ENCODE data around the gene SAMD15.

The SAMD15 gene

DNA sequence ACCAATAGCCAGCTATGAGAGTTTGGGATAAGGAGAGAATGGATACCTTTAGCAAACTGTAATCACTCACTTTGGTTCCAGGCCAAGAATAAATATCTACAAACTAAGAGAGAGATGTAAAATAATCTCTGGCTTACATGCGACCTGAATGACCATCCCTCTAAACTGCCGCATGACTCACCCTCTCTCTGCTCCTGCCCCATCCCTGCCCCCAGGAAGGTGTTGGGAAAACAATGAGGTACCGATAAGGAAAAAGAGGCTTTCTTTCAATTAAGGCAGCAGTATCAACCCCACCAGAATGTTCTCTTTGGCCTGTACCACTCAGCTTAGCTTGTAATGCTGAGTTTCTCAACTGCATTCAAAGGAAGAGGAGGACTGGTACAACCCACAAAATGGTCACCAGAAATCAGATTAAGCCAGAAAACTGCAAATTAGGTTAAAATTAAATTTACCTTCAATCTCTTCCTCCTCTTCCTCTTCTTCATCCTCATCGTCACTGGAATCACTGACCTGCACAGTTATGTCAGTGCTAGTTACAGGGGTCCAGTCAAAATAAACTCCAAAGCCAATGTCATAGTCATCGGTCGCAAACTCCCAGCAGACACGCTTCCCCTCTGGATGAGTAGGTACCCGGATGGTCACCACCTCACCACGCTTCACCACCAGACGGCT lies 34.3 kb upstream of the SAMD15 start:
- TF ChIP-seq, protein P1, sequence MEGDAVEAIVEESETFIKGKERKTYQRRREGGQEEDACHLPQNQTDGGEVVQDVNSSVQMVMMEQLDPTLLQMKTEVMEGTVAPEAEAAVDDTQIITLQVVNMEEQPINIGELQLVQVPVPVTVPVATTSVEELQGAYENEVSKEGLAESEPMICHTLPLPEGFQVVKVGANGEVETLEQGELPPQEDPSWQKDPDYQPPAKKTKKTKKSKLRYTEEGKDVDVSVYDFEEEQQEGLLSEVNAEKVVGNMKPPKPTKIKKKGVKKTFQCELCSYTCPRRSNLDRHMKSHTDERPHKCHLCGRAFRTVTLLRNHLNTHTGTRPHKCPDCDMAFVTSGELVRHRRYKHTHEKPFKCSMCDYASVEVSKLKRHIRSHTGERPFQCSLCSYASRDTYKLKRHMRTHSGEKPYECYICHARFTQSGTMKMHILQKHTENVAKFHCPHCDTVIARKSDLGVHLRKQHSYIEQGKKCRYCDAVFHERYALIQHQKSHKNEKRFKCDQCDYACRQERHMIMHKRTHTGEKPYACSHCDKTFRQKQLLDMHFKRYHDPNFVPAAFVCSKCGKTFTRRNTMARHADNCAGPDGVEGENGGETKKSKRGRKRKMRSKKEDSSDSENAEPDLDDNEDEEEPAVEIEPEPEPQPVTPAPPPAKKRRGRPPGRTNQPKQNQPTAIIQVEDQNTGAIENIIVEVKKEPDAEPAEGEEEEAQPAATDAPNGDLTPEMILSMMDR (IDR thresholded peaks at IDR 0.05; ENCODE audit: extremely low read depth, missing control alignments) = no peak
- no peak for DNase-seq (ENCODE audit: low spot score)

DNA sequence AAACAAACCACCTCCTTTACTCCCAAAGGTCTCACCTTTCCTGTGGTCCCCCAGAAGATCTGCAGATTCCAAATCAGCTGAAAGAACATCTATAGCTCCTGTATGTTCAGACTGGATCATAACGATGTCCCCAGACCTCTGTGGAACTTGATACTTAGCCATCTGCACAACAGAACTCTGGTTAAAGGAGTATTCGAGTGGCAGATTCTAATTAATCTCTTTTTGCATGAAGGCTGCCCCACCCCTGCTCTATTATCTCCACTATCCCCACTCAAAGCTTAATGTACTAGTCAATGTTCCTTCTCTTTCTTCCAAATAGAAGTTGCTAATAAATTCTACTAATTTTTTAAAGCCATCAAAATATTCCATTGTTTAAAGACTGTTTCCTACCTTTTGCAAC lies 33.5 kb upstream of the SAMD15 start:
- TF ChIP-seq, protein P1 (IDR thresholded peaks at IDR 0.05; ENCODE audit: extremely low read depth, missing control alignments) = no peak
- DNase-seq (ENCODE audit: low spot score) = no peak

DNA sequence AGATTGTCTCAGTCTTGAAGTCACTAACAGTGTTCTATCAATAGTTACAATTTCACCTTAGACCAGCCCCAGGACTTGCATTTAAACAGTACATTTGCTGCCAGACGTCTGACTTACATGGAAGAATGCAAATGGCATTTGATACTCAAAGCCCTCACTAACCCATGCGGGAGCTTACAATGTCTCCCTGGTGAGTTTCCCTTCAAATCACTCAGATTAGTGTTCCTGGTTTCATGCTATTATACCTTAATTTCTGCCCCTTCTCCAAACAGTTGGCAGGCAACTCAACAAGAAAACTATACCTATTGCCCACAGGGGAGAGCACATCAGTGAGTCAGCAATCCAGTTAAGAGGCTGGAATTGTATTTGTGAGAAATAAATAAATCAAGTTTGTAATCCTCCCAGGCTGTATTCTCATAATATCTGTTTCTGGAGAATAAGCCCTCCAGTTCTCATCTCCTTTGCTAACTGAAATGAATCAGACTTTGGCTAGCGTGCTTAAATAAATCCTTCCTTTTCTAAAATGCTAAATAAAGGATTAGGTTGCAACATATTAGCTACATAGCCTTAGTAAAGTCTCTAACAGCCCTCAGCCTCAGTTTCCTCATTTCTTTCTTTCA lies 32.7 kb upstream of the SAMD15 start:
- DNase-seq (ENCODE audit: low spot score) = no peak
- TF ChIP-seq, protein P1 (IDR thresholded peaks at IDR 0.05; ENCODE audit: extremely low read depth, missing control alignments) = no peak

DNA sequence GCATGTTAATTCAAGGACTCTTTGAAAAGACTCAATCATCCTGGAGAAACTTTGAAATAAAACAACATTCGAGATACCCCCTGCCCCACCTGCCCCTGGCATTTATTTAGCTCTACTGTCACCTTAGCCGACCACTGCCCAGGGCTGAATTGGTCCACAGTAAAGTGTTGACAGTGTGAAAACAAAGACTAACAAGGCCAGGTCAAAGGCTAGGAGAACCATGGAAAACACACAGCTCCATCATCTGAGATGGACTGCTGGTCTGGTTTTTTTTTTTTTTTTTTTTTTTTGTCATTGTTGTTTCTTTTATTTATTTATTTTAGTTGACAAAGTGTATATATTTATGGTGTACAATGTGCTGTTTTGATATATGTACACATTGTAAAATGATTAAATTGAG lies 30.7 kb upstream of the SAMD15 start:
- TF ChIP-seq, protein P1 (IDR thresholded peaks at IDR 0.05; ENCODE audit: extremely low read depth, missing control alignments) = no peak
- DNase-seq (ENCODE audit: low spot score) = no peak

DNA sequence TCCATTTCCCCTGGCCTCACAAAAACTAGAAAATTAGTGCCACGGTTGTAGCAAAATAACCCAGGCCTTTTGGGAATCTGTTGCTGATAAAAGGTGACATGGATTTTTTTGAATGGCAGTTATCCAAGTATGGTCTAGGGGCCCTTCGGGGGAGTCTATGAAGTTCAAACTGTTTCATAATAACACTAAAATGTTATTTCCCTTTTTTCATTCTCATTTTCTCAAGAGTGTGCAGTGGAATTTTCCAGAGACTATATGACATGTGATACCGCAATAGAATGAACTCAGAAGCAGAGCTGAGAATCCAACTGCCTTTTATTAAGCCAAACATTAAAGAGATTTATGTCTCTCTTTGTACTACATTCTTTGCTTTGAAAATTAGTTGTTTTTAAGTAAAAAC lies 29.4 kb upstream of the SAMD15 start:
- TF ChIP-seq, protein P1 (IDR thresholded peaks at IDR 0.05; ENCODE audit: extremely low read depth, missing control alignments) = no peak
- DNase-seq (ENCODE audit: low spot score) = no peak

DNA sequence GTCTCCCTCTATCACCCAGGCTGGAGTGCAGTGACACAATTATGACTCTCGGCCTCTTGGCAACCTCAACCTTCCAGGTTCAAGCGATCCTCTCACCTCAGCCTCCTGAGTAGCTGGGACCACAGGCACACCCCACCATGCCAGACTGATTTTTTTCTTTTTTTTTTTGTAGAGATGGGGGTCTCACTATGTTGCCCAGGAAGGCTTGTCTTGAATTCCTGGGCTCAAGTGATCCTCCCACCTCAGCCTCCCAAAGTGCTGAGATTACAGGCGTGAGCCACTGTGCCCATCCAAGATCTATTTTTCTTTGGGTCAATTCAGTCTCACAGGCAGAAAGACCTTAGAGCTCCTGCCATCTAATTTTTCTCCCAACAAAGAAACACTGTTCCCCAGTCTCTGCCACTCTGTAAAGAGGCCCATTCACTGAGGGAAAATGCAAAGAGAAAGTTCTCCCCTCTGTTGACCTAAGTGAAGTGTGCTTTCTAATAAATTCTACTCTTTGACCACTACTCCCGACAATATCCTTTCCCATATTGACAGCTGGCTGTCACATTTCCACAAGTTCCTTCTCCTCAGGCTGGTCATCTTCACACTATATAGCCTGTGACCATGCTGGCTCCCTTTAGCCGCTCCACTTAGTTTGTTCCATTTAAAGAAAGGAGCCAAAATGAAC lies 23.6 kb upstream of the SAMD15 start:
- no peak for DNase-seq (ENCODE audit: low spot score)
- TF ChIP-seq, protein P1 (IDR thresholded peaks at IDR 0.05; ENCODE audit: extremely low read depth, missing control alignments) = no peak

DNA sequence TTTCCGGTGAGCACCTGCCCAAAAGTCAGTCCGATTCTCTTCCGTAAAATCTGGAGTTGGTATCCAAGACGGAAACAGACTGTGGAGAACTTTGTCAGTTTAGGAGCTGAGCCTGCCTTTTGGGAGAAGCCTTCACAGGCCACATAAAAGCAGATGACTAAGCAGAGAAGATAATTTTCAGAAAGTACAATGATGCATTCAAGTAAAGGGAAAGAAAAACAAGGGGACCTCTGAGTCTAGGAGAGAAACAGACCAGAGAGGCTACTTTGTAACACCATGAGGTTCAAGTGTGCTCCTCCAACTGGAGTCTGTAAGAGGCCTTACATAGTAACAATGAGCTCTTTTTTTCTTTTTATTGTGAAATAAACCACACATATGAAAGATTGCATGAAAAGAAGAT lies 21.4 kb upstream of the SAMD15 start:
- TF ChIP-seq, protein P1 (IDR thresholded peaks at IDR 0.05; ENCODE audit: extremely low read depth, missing control alignments) = no peak
- no peak for DNase-seq (ENCODE audit: low spot score)

Measured in GM20000 (cell line).